ENCODE data around the gene RERE. TPM values are rescaled to one million over a fixed set of nuclear protein-coding genes. Genes with fewer than 3 reads are reported as not detected.
"Not testable (repeated sequence)": the region's sequence is repeated elsewhere in the genome, so short reads cannot be mapped to it uniquely, and the experiment has no call there.

Gene RERE
- total RNA-seq, 1 experiment from 2014 or later: 217 TPM

GRCh38 chr1:8789314-8790214 lies 27.9 kb downstream of the RERE start:
- Histone ChIP-seq H3K4me1 (ENCODE audit: control insufficient read depth, insufficient read depth, low read length) (no peaks in the 10 kb centered on the region), H3K36me3 (ENCODE audit: control insufficient read depth, insufficient read depth, low read length) (no peaks in the 10 kb centered on the region), H3K9me3 (ENCODE audit: control insufficient read depth, insufficient read depth, low read depth, low read length) (no peaks in the 10 kb centered on the region), H3K4me3 (ENCODE audit: low read depth in 2 of 2, low read length in 2 of 2) (no peak overlapping the region), H3K27me3 (ENCODE audit: control insufficient read depth, insufficient read depth, low read length) (no peaks in the 10 kb centered on the region), H3K27ac (ENCODE audit: low read length) (no peak overlapping the region)
- ChIA-PET CTCF (interaction anchor here (0.6 kb wide), 1 partner anchor 138 kb away, joined by 4 read pairs; no protein-coding TSS in a partner anchor), POLR2A (no interaction called here)
- no TSS peak for BruUV-seq (replicated peaks)
- in situ Hi-C loops (cut with HindIII; ENCODE audit: low pct_unique_long_range_greater_than_20kb, low sequenced_read_pairs): no loop called here
- intact Hi-C loops (cut with micrococcal nuclease; ENCODE audit: unreplicated experiment): no loop called here
- DNase-seq (ENCODE audit: low read depth, low spot score): no peak
- ATAC-seq: no peak
- TF ChIP-seq CTCF (IDR thresholded peaks at IDR 0.05): no peak
- TF ChIP-seq TCF7L2 (IDR thresholded peaks at IDR 0.05; ENCODE audit: low read depth, low read length): no peak
- no peak for TF ChIP-seq SIN3A (IDR thresholded peaks at IDR 0.05; ENCODE audit: borderline replicate concordance, insufficient read depth, low read depth, low read length)

GRCh38 chr1:8787218-8787617 lies 30.2 kb downstream of the RERE start:
- CTCF ChIA-PET: no interaction called here
- no peak for DNase-seq (ENCODE audit: low read depth, low spot score)
- no peak overlapping the region for H3K4me3 ChIP-seq (ENCODE audit: low read depth in 2 of 2, low read length in 2 of 2)
- H3K4me1 ChIP-seq (ENCODE audit: control insufficient read depth, insufficient read depth, low read length): no peaks in the 10 kb centered on the region
- no peak for ATAC-seq
- H3K9me3 ChIP-seq (ENCODE audit: control insufficient read depth, insufficient read depth, low read depth, low read length): no peaks in the 10 kb centered on the region
- in situ Hi-C loops (cut with HindIII; ENCODE audit: low pct_unique_long_range_greater_than_20kb, low sequenced_read_pairs): no loop called here
- intact Hi-C loops (cut with micrococcal nuclease; ENCODE audit: unreplicated experiment): no loop called here
- no peaks in the 10 kb centered on the region for H3K27me3 ChIP-seq (ENCODE audit: control insufficient read depth, insufficient read depth, low read length)
- H3K36me3 ChIP-seq (ENCODE audit: control insufficient read depth, insufficient read depth, low read length): no peaks in the 10 kb centered on the region
- TF ChIP-seq REST (IDR thresholded peaks at IDR 0.05; ENCODE audit: insufficient read depth in 1 of 2, low read depth in 2 of 2, low read length in 1 of 2) (no peak), TCF7L2 (IDR thresholded peaks at IDR 0.05; ENCODE audit: low read depth, low read length) (no peak), POLR2AphosphoS5 (IDR thresholded peaks at IDR 0.05; ENCODE audit: low read depth, low read length) (no peak)
- BruUV-seq (replicated peaks): no TSS peak
- H3K27ac ChIP-seq (ENCODE audit: low read length): no peak overlapping the region
- POLR2A ChIA-PET: no interaction called here

GRCh38 chr1:8786204-8786603 lies 31.2 kb downstream of the RERE start:
- intact Hi-C loops (cut with micrococcal nuclease; ENCODE audit: unreplicated experiment); H3K27ac ChIP-seq (ENCODE audit: low read length); H3K4me1 ChIP-seq (ENCODE audit: control insufficient read depth, insufficient read depth, low read length); H3K4me3 ChIP-seq (ENCODE audit: low read depth in 2 of 2, low read length in 2 of 2); ATAC-seq; H3K36me3 ChIP-seq (ENCODE audit: control insufficient read depth, insufficient read depth, low read length); BruUV-seq (replicated peaks); H3K9me3 ChIP-seq (ENCODE audit: control insufficient read depth, insufficient read depth, low read depth, low read length); CTCF ChIA-PET; DNase-seq (ENCODE audit: low read depth, low spot score); H3K27me3 ChIP-seq (ENCODE audit: control insufficient read depth, insufficient read depth, low read length); in situ Hi-C loops (cut with HindIII; ENCODE audit: low pct_unique_long_range_greater_than_20kb, low sequenced_read_pairs); POLR2A ChIA-PET: not testable (repeated sequence)

Data from Panc1 (cell line).